GM12878 (cell line): Measurements from ENCODE around the gene TK1.

Source experiments
- CEBPB ChIP-seq, 2 experiments: fragments of 150-350 bp in 1 of 2; IDR thresholded peaks; 2 replicates each; pipeline ENCODE4 v1.6.1; 2012 to 2014; ENCODE audit warnings: low read depth in 2 of 2, low read length in 2 of 2, borderline replicate concordance in 1 of 2, inconsistent platforms in 1 of 2
- CHD4 ChIP-seq: fragments of 200-600 bp; sonication (generic); IDR thresholded peaks from 2 replicates; pipeline ENCODE4 v1.6.1; 2016; ENCODE audit warnings: mild to moderate bottlenecking
- EP300 ChIP-seq, 2 experiments: fragments of 150-350 bp in 1 of 2; IDR thresholded peaks; 2 replicates each; pipeline ENCODE4 v1.6.1; 2011 to 2012; ENCODE audit warnings: low read depth in 2 of 2, low read length in 2 of 2, borderline replicate concordance in 1 of 2, improper control_type of control experiment in 1 of 2, inconsistent platforms in 1 of 2; ENCODE audit not compliant: control insufficient read depth in 1 of 2
- FOXK2 ChIP-seq: fragments of 450-650 bp; IDR thresholded peaks from 2 replicates; pipeline ENCODE4 v1.6.1; 2017; ENCODE audit warnings: mild to moderate bottlenecking, moderate library complexity
- HCFC1 ChIP-seq: fragments of 150-350 bp; IDR thresholded peaks from 2 replicates; pipeline ENCODE4 v1.6.1; 2014; ENCODE audit warnings: low read length
- HDAC6 ChIP-seq: fragments of 200-600 bp; sonication (generic); IDR thresholded peaks from one replicate; pipeline ENCODE4 v1.8.0; 2017; ENCODE audit warnings: antibody characterized with exemption; ENCODE audit not compliant: unreplicated experiment
- POLR2AphosphoS5 ChIP-seq: IDR thresholded peaks from 2 replicates; pipeline ENCODE4 v1.6.1; 2011; ENCODE audit warnings: mild to moderate bottlenecking, low read length, inconsistent platforms
- TBL1XR1 ChIP-seq: IDR thresholded peaks from 2 replicates; pipeline ENCODE4 v1.6.1; 2012; ENCODE audit warnings: low read depth, low read length, improper control_type of control experiment
- ZNF24 ChIP-seq: fragments of 450-650 bp; IDR thresholded peaks from 2 replicates; pipeline ENCODE4 v1.6.1; 2017; ENCODE audit warnings: antibody characterized with exemption, mild to moderate bottlenecking
- ZNF274 ChIP-seq: IDR thresholded peaks from one replicate; pipeline ENCODE4 v1.8.0; 2011; ENCODE audit not compliant: insufficient read length, insufficient read depth
- TF ChIP-seq, protein P1 (sequence below), 3 experiments: IDR thresholded peaks in 2 of 3; conservative IDR thresholded peaks in 1 of 3; 2 replicates each; pipeline ENCODE4 v1.5.1; 2011; ENCODE audit warnings: low read depth in 3 of 3, low read length in 3 of 3, mild to moderate bottlenecking in 3 of 3, control low read depth in 2 of 3, moderate library complexity in 2 of 3, inconsistent platforms in 1 of 3, mixed read lengths in 1 of 3; ENCODE audit not compliant: control insufficient read depth in 2 of 3, insufficient read depth in 1 of 3; ENCODE audit errors: extremely low read depth in 1 of 3
- TF ChIP-seq, protein P2 (sequence below): fragments of 450-650 bp; IDR thresholded peaks from 2 replicates; pipeline ENCODE4 v1.6.1; 2017; ENCODE audit warnings: mild to moderate bottlenecking, moderate library complexity
- TF ChIP-seq, protein P3 (sequence below): IDR thresholded peaks from 2 replicates; pipeline ENCODE4 v1.6.1; 2012; ENCODE audit warnings: low read depth, low read length, improper control_type of control experiment
- TF ChIP-seq, protein P4 (sequence below): IDR thresholded peaks from 2 replicates; pipeline ENCODE4 v1.6.1; 2011; ENCODE audit warnings: borderline replicate concordance, low read depth, mild to moderate bottlenecking, moderate library complexity, mixed read lengths, low read length; ENCODE audit not compliant: insufficient read depth; ENCODE audit errors: extremely low read length

DNA sequence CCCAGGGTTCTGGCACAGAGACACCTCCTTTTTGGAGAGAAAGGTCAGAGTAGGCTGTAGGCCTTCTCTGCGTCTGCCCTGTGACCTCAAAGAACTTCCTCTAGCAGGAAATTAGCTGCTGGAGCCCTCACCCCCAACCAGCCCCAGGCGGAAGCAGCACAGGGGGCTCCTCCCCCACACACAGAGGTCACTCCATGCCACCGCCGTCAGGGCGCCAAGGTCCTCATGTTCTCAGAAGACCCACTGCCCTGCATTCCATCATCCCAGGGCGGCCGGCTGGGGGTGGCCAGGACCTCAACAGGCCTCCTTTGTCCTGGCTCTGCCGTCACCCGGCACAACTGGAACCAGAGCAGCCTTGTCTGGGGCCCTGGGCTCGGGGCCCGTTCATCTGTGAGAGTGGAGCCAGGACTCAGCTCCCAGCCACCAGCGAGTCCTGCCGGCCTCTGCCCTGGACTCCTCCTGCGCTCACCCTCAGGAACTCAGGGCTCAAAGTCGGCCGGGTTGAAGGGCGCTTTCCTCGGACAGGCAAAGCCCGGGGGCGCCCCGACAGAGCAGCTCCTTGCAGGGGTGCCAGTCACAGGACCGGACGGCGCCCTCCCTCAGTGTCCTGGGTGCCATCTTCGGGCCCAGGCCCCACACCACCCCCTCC lies 59.5 kb downstream of the TK1 start:
- TF ChIP-seq TBL1XR1 (0 out of 2 replicates have a peak, but pooled peaks have one; percentile 26), HDAC6 (no peak), CEBPB (IDR thresholded peaks at IDR 0.05; ENCODE audit: borderline replicate concordance in 1 of 2, low read depth in 2 of 2, low read length in 2 of 2) (no peak), FOXK2 (no peak), EP300 (IDR thresholded peaks at IDR 0.05; ENCODE audit: borderline replicate concordance in 1 of 2, control insufficient read depth in 1 of 2, low read depth in 2 of 2, low read length in 2 of 2) (no peak), HCFC1 (no peak), POLR2AphosphoS5 (peak; percentile 50; the same call in 1 of the 2 replicates), CHD4 (no peak), ZNF274 (no peak), ZNF24 (no peak)
- TF ChIP-seq, protein P1, sequence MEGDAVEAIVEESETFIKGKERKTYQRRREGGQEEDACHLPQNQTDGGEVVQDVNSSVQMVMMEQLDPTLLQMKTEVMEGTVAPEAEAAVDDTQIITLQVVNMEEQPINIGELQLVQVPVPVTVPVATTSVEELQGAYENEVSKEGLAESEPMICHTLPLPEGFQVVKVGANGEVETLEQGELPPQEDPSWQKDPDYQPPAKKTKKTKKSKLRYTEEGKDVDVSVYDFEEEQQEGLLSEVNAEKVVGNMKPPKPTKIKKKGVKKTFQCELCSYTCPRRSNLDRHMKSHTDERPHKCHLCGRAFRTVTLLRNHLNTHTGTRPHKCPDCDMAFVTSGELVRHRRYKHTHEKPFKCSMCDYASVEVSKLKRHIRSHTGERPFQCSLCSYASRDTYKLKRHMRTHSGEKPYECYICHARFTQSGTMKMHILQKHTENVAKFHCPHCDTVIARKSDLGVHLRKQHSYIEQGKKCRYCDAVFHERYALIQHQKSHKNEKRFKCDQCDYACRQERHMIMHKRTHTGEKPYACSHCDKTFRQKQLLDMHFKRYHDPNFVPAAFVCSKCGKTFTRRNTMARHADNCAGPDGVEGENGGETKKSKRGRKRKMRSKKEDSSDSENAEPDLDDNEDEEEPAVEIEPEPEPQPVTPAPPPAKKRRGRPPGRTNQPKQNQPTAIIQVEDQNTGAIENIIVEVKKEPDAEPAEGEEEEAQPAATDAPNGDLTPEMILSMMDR (IDR thresholded peaks at IDR 0.05 in 2 of 3, conservative IDR thresholded peaks at IDR 0.05 in 1 of 3; ENCODE audit: control insufficient read depth in 2 of 3, extremely low read depth in 1 of 3, insufficient read depth in 1 of 3, low read depth in 3 of 3, low read length in 3 of 3), result no peak
- TF ChIP-seq, protein P2, sequence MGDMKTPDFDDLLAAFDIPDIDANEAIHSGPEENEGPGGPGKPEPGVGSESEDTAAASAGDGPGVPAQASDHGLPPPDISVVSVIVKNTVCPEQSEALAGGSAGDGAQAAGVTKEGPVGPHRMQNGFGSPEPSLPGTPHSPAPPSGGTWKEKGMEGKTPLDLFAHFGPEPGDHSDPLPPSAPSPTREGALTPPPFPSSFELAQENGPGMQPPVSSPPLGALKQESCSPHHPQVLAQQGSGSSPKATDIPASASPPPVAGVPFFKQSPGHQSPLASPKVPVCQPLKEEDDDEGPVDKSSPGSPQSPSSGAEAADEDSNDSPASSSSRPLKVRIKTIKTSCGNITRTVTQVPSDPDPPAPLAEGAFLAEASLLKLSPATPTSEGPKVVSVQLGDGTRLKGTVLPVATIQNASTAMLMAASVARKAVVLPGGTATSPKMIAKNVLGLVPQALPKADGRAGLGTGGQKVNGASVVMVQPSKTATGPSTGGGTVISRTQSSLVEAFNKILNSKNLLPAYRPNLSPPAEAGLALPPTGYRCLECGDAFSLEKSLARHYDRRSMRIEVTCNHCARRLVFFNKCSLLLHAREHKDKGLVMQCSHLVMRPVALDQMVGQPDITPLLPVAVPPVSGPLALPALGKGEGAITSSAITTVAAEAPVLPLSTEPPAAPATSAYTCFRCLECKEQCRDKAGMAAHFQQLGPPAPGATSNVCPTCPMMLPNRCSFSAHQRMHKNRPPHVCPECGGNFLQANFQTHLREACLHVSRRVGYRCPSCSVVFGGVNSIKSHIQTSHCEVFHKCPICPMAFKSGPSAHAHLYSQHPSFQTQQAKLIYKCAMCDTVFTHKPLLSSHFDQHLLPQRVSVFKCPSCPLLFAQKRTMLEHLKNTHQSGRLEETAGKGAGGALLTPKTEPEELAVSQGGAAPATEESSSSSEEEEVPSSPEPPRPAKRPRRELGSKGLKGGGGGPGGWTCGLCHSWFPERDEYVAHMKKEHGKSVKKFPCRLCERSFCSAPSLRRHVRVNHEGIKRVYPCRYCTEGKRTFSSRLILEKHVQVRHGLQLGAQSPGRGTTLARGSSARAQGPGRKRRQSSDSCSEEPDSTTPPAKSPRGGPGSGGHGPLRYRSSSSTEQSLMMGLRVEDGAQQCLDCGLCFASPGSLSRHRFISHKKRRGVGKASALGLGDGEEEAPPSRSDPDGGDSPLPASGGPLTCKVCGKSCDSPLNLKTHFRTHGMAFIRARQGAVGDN, result peak; percentile 90
- TF ChIP-seq, protein P3, sequence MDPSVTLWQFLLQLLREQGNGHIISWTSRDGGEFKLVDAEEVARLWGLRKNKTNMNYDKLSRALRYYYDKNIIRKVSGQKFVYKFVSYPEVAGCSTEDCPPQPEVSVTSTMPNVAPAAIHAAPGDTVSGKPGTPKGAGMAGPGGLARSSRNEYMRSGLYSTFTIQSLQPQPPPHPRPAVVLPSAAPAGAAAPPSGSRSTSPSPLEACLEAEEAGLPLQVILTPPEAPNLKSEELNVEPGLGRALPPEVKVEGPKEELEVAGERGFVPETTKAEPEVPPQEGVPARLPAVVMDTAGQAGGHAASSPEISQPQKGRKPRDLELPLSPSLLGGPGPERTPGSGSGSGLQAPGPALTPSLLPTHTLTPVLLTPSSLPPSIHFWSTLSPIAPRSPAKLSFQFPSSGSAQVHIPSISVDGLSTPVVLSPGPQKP, result no peak
- TF ChIP-seq, protein P4, sequence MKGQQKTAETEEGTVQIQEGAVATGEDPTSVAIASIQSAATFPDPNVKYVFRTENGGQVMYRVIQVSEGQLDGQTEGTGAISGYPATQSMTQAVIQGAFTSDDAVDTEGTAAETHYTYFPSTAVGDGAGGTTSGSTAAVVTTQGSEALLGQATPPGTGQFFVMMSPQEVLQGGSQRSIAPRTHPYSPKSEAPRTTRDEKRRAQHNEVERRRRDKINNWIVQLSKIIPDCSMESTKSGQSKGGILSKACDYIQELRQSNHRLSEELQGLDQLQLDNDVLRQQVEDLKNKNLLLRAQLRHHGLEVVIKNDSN, result no peak
